Activated CD8-positive, alpha-beta T cell treated with anti-CD3 and anti-CD28 coated beads for 36 hours (primary cell): Measurements from ENCODE around the gene SLC12A2. TPM values are rescaled to one million over a fixed set of nuclear protein-coding genes. Genes with fewer than 3 reads are reported as not detected.

Experiments used
- ATAC-seq: fragments of 200-7000 bp; cut with Tn5 transposase; one replicate; pipeline ENCODE4 v1.10.0; 2021; ENCODE audit warnings: mild to moderate bottlenecking, moderate library complexity
- CTCF ChIA-PET: fragments of 350-600 bp; sonication (Branson Sonifier 250); formaldehyde crosslinking; loops from one replicate; lab custom pipeline; 2021; ENCODE audit warnings: antibody characterized with exemption; lab: Charles Lee
- POLR2A ChIA-PET: fragments of 350-600 bp; sonication (Branson Sonifier 250); formaldehyde crosslinking; loops from one replicate; lab custom pipeline; 2021; ENCODE audit warnings: antibody characterized with exemption; lab: Charles Lee
- DNase-seq: peaks from one replicate; pipeline ENCODE4 v3.0.0-alpha.2; 2020
- H3K27ac Mint-ChIP-seq: one replicate; pipeline ENCODE4 v1.8.0; 2021; ENCODE audit warnings: mild to moderate bottlenecking, mixed read lengths
- H3K27me3 Mint-ChIP-seq: one replicate; pipeline ENCODE4 v1.8.0; 2021; ENCODE audit warnings: mixed read lengths
- H3K36me3 Mint-ChIP-seq: one replicate; pipeline ENCODE4 v1.8.0; 2021; ENCODE audit warnings: low read depth, mixed read lengths
- H3K4me1 Mint-ChIP-seq: one replicate; pipeline ENCODE4 v1.8.0; 2021; ENCODE audit warnings: low read depth, mixed read lengths
- H3K4me3 Mint-ChIP-seq: one replicate; pipeline ENCODE4 v1.8.0; 2021; ENCODE audit warnings: mild to moderate bottlenecking, moderate library complexity, mixed read lengths
- H3K9me3 Mint-ChIP-seq: one replicate; pipeline ENCODE4 v1.8.0; 2021; ENCODE audit warnings: mixed read lengths
- intact Hi-C: fragments of 100-400 bp; cut with micrococcal nuclease; formaldehyde crosslinking; loops from one replicate; pipeline ENCODE4 v1.10.0; 2022
- total RNA-seq, 2 experiments: library from RNA; stranded (reverse); gene quantifications; one replicate each; pipeline ENCODE4 v1.2.3, GENCODE V29; 2021
- TF ChIP-seq, protein P1 (sequence below): fragments of 200-600 bp; IDR thresholded peaks from one replicate; pipeline ENCODE4 v1.8.0; 2022; ENCODE audit warnings: antibody characterized with exemption, mild to moderate bottlenecking

The SLC12A2 gene
- total RNA-seq, 2 experiments from 2014 or later = 11.9 to 12.4 TPM

DNA sequence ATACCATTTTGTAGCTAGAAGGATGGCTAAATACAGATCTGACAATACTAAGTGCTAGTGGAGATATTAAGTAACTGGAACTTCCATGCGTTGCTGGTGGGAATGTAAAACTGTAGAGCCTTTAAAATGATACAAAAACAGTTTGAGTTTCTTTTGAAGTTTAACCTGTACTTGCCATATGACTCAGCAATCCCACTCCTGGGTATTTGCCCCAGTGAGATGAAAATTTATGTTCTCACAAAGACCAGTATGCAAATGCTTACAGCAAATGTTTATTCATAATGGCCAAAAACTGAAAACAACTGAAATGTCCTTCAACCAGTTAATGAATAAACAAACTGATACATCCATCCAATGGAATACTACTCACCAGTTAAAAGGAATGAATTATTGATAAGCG, 137.3 kb downstream of the SLC12A2 start:
- ChIA-PET CTCF (no interaction called here), POLR2A (no interaction called here)
- H3K4me3 Mint-ChIP-seq = no peak overlapping the region
- peaks cover 10% of the 10 kb centered on the region for H3K27me3 Mint-ChIP-seq
- no peak overlapping the region for H3K27ac Mint-ChIP-seq
- TF ChIP-seq, protein P1, sequence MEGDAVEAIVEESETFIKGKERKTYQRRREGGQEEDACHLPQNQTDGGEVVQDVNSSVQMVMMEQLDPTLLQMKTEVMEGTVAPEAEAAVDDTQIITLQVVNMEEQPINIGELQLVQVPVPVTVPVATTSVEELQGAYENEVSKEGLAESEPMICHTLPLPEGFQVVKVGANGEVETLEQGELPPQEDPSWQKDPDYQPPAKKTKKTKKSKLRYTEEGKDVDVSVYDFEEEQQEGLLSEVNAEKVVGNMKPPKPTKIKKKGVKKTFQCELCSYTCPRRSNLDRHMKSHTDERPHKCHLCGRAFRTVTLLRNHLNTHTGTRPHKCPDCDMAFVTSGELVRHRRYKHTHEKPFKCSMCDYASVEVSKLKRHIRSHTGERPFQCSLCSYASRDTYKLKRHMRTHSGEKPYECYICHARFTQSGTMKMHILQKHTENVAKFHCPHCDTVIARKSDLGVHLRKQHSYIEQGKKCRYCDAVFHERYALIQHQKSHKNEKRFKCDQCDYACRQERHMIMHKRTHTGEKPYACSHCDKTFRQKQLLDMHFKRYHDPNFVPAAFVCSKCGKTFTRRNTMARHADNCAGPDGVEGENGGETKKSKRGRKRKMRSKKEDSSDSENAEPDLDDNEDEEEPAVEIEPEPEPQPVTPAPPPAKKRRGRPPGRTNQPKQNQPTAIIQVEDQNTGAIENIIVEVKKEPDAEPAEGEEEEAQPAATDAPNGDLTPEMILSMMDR = no peak
- H3K4me1 Mint-ChIP-seq = no peaks in the 10 kb centered on the region
- no peaks in the 10 kb centered on the region for H3K36me3 Mint-ChIP-seq
- no peak for ATAC-seq
- H3K9me3 Mint-ChIP-seq = no peaks in the 10 kb centered on the region
- DNase-seq = no peak
- intact Hi-C loops = no loop called here

DNA sequence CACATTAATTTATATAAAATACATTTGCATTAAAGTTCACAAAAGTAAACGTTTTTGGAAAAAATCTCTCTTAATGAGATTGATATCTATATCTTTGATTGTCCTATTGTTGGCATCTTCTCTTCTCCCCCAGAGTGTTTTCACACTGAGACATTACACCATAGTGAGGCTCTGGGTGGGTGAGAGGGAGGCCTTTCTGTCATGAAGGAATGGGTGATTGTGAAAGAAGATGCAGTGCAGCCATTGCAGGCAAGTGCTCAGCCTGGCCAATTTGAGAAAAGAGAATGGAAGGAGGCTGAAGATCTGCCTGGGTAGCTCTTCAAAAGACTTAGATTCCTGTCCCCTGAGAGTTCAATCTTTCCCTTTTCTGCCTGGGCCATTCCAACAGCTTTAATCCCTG, 140.8 kb downstream of the SLC12A2 start:
- no peak overlapping the region for H3K4me3 Mint-ChIP-seq
- TF ChIP-seq, protein P1 = no peak
- peaks cover 10% of the 10 kb centered on the region for H3K27me3 Mint-ChIP-seq
- intact Hi-C loops = no loop called here
- peaks cover 2% of the 10 kb centered on the region for H3K4me1 Mint-ChIP-seq
- H3K27ac Mint-ChIP-seq = no peak overlapping the region
- ChIA-PET POLR2A (no interaction called here), CTCF (no interaction called here)
- DNase-seq (no peak), ATAC-seq (no peak)
- no peaks in the 10 kb centered on the region for H3K36me3 Mint-ChIP-seq
- no peaks in the 10 kb centered on the region for H3K9me3 Mint-ChIP-seq

DNA sequence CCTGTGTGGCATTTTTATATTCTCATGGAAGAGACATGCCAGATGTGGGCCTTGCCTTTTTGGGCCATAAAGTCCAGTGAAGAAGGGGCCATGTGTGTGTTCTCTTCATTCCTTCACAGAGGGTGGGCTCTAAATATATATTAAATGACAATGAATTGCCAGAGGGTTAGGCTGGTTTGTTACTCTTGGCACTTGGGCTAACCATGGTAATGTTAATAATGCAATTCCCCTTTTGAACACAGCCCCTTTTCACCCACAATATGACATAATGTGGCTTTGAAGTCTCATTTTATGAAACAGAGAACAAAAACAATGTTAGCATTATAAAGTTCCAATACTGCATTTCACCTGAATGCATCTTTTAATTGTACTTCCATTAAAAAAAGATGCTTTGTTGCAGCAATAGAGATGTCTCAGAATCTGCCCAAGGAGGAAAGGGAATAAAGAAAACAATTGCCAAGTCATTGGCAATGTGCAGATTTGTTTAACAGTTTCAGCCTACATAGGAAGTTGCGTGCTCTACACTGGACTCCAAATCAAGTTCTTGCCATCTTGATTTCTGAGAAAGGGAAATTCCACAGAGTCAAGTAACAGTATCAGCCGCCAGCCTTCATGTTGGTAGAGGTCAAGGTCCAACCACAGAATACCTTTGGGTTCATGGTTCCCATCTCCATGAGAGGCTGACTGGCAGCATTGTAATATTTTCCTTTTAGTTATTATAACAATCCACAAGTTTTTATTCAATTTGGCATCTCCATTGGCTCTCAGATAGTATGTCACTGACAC, 141.9 kb downstream of the SLC12A2 start:
- ChIA-PET CTCF (no interaction called here), POLR2A (no interaction called here)
- DNase-seq (no peak), ATAC-seq (no peak)
- H3K27ac Mint-ChIP-seq = no peak overlapping the region
- TF ChIP-seq, protein P1 = no peak
- peaks cover 8% of the 10 kb centered on the region for H3K27me3 Mint-ChIP-seq
- intact Hi-C loops = no loop called here
- H3K4me3 Mint-ChIP-seq = no peak overlapping the region
- H3K4me1 Mint-ChIP-seq = peaks cover 2% of the 10 kb centered on the region
- H3K36me3 Mint-ChIP-seq = no peaks in the 10 kb centered on the region
- H3K9me3 Mint-ChIP-seq = no peaks in the 10 kb centered on the region

DNA sequence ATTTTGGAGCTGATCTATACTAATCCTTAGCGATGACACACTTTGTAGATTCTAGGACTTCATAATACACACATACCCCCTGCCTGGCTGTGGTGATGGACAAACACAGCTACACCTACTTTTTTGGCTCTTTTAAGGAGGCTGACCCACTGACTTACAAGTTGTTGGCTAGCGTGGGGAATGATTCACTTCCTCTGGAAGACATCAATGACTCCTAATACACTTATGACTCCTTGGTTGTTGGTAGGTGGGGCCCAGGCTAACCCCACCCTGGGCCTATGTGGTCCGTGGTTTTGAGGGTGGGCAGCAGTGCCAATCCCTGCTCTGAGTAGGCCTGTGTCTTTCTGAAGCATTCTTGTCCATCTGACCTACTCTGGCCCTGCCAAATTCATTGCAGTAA, 144.4 kb downstream of the SLC12A2 start:
- Mint-ChIP-seq H3K4me3 (no peak overlapping the region), H3K36me3 (no peaks in the 10 kb centered on the region), H3K27ac (no peak overlapping the region), H3K9me3 (no peaks in the 10 kb centered on the region), H3K27me3 (peaks cover 3% of the 10 kb centered on the region), H3K4me1 (peaks cover 2% of the 10 kb centered on the region)
- ATAC-seq (peak; percentile 60), DNase-seq (peak; percentile 24)
- ChIA-PET POLR2A (no interaction called here), CTCF (interaction anchor here (0.6 to 0.7 kb wide), 2 partner anchors 16 to 1620 kb away, joined by 3 to 4 read pairs; no protein-coding TSS in a partner anchor)
- intact Hi-C loops = no loop called here
- TF ChIP-seq, protein P1 = no peak

DNA sequence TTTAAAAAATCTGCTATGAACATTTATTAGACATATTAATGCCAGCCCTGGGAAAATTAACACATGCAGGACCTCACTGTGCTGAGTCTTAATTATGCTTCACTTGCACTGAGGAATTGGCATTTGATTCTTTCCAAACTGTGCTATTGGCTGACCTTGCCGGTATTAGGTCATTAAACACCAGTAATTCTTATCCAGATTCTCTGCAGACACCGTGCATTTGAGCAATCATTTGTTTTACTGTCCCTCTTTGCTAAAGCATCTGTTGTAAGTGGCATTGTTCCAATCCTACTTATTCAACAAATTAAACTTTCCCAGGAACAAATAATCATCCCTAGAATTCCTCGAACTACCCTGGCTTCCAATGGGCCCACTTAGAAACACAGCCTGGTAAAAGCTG, 145.0 kb downstream of the SLC12A2 start:
- ATAC-seq = no peak
- H3K36me3 Mint-ChIP-seq = no peaks in the 10 kb centered on the region
- no peak for DNase-seq
- H3K27ac Mint-ChIP-seq = no peak overlapping the region
- TF ChIP-seq, protein P1 = no peak
- peaks cover 3% of the 10 kb centered on the region for H3K27me3 Mint-ChIP-seq
- H3K9me3 Mint-ChIP-seq = no peaks in the 10 kb centered on the region
- H3K4me1 Mint-ChIP-seq = peaks cover 2% of the 10 kb centered on the region
- CTCF ChIA-PET = interaction anchor here (0.6 to 0.7 kb wide), 2 partner anchors 16 to 1619 kb away, joined by 3 to 4 read pairs; no protein-coding TSS in a partner anchor
- POLR2A ChIA-PET = no interaction called here
- intact Hi-C loops = no loop called here
- no peak overlapping the region for H3K4me3 Mint-ChIP-seq
